WERI-Rb-1 (cell line): ENCODE data around the gene STOM.

Experiments used
- DNase-seq: peaks from one replicate; pipeline ENCODE4 v3.0.0-alpha.2; 2020
- H3K27ac ChIP-seq: fragments of 250-450 bp; sonication (Bioruptor Pico); 2 replicates; pipeline ENCODE4 v1.5.1; 2020; ENCODE audit warnings: mild to moderate bottlenecking, moderate library complexity
- H3K27me3 ChIP-seq: fragments of 250-450 bp; sonication (Bioruptor Pico); 2 replicates; pipeline ENCODE4 v1.5.1; 2021; ENCODE audit warnings: mild to moderate bottlenecking, low read depth, moderate library complexity; ENCODE audit not compliant: insufficient read depth, severe bottlenecking
- H3K36me3 ChIP-seq: fragments of 250-450 bp; sonication (Bioruptor Pico); 2 replicates; pipeline ENCODE4 v1.5.1; 2020; ENCODE audit warnings: mild to moderate bottlenecking, moderate library complexity
- H3K4me3 ChIP-seq: 2 replicates; pipeline ENCODE4 v1.5.1; 2011; ENCODE audit warnings: low read depth, mild to moderate bottlenecking, control low read depth, low read length
- H3K9me3 ChIP-seq: fragments of 250-450 bp; sonication (Bioruptor Pico); 2 replicates; pipeline ENCODE4 v1.5.1; 2021; ENCODE audit warnings: mild to moderate bottlenecking, moderate library complexity; ENCODE audit not compliant: severe bottlenecking
- TF ChIP-seq, protein P1 (sequence below): IDR thresholded peaks from 2 replicates; pipeline ENCODE4 v1.5.1; 2011; ENCODE audit warnings: low read depth, mild to moderate bottlenecking, control low read depth, inconsistent platforms, low read length

STOM gene

DNA sequence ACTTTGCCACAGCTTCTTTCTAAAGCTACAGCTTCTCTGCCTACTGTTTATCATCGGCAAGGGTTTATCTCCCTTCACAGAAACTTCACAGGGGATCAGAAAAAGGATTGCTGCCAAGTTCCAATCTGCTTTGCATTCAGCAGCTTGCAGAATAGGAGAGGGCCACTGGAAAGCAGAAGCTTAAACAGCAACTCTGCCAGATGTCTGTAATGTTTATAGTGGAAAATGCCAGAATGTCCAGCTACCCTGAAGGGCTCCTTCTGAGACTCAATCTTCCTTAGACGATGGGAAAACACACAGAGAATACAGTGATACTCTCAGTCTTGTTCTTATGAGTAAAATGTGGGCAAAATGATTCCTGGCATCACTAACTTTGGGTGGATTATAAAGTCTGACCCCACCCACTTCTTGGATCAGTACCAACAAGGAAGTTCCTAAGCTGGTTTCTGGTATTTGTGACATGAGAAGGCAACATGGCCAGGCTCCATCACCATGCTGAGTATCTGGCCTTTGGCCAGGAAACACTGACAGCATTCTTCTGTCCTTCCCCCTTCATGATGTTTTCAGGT is 19.0 kb downstream of the STOM start:
- DNase-seq = peak; percentile 58
- H3K36me3 ChIP-seq = no peaks in the 10 kb centered on the region
- H3K4me3 ChIP-seq = no peak overlapping the region
- TF ChIP-seq, protein P1, sequence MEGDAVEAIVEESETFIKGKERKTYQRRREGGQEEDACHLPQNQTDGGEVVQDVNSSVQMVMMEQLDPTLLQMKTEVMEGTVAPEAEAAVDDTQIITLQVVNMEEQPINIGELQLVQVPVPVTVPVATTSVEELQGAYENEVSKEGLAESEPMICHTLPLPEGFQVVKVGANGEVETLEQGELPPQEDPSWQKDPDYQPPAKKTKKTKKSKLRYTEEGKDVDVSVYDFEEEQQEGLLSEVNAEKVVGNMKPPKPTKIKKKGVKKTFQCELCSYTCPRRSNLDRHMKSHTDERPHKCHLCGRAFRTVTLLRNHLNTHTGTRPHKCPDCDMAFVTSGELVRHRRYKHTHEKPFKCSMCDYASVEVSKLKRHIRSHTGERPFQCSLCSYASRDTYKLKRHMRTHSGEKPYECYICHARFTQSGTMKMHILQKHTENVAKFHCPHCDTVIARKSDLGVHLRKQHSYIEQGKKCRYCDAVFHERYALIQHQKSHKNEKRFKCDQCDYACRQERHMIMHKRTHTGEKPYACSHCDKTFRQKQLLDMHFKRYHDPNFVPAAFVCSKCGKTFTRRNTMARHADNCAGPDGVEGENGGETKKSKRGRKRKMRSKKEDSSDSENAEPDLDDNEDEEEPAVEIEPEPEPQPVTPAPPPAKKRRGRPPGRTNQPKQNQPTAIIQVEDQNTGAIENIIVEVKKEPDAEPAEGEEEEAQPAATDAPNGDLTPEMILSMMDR = no peak
- H3K27me3 ChIP-seq = no peaks in the 10 kb centered on the region
- H3K9me3 ChIP-seq = no peaks in the 10 kb centered on the region
- H3K27ac ChIP-seq = no peak overlapping the region

GRCh38 chr9:121350036-121350435 is 20.0 kb downstream of the STOM start:
- no peaks in the 10 kb centered on the region for H3K9me3 ChIP-seq
- no peak overlapping the region for H3K4me3 ChIP-seq
- TF ChIP-seq, protein P1 = no peak
- no peak overlapping the region for H3K27ac ChIP-seq
- no peak for DNase-seq
- no peaks in the 10 kb centered on the region for H3K27me3 ChIP-seq
- no peaks in the 10 kb centered on the region for H3K36me3 ChIP-seq

GRCh38 chr9:121349009-121349408 is 21.0 kb downstream of the STOM start:
- H3K36me3 ChIP-seq = no peaks in the 10 kb centered on the region
- no peaks in the 10 kb centered on the region for H3K27me3 ChIP-seq
- TF ChIP-seq, protein P1 = no peak
- no peak overlapping the region for H3K4me3 ChIP-seq
- no peak overlapping the region for H3K27ac ChIP-seq
- H3K9me3 ChIP-seq = no peaks in the 10 kb centered on the region
- DNase-seq = no peak

DNA sequence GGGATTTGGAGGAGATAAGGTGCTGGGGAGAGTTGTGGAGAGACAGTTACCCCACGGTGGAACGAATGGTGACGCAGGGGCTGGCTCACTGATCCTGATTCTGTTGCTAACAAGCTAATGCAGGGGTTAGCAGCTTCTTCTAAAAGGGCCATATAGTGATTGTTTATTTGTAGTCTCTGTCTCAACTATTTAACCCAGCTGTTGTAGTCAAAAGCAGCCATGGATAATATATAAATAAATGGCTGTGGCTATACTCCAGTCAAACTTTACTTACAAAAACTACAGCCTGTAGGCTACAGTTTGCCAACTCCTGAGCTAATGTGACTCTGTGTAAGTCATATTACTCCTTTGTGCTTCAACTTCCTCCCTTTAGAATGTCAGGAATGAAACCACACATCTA is 21.8 kb downstream of the STOM start:
- DNase-seq = no peak
- Histone ChIP-seq H3K27ac (no peak overlapping the region), H3K36me3 (no peaks in the 10 kb centered on the region)

GRCh38 chr9:121345070-121345469 is 25.0 kb downstream of the STOM start:
- Histone ChIP-seq H3K27ac (no peak overlapping the region), H3K4me3 (no peak overlapping the region), H3K36me3 (no peaks in the 10 kb centered on the region), H3K27me3 (no peaks in the 10 kb centered on the region), H3K9me3 (no peaks in the 10 kb centered on the region)
- no peak for DNase-seq
- TF ChIP-seq, protein P1 = no peak

More for the DNA sequence above, 21.8 kb downstream of the STOM start:
- H3K4me3 ChIP-seq = no peak overlapping the region
- no peaks in the 10 kb centered on the region for H3K27me3 ChIP-seq
- TF ChIP-seq, protein P1 = no peak
- no peaks in the 10 kb centered on the region for H3K9me3 ChIP-seq

DNA sequence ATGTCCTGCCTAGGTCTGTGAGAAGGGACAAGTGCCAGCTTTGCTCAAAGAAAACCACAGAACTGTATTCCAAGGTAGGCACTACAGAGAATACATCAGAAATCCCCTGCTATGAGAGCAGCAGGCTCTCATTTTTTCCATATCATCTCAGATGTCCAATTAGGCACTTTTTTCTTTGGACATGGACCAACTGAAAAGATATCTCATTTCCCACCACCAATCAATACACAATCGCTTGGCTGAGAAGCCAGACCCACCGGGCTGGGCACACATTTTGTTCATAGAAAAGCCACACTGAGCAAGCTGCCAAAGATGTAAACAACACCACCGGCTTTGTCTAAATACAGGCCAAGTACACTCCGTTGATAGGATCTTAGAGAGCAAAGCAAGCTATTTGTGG is 25.9 kb downstream of the STOM start:
- no peak overlapping the region for H3K27ac ChIP-seq
- no peaks in the 10 kb centered on the region for H3K36me3 ChIP-seq
- H3K4me3 ChIP-seq = no peak overlapping the region
- TF ChIP-seq, protein P1 = no peak
- no peak for DNase-seq
- H3K27me3 ChIP-seq = no peaks in the 10 kb centered on the region
- no peaks in the 10 kb centered on the region for H3K9me3 ChIP-seq
